Gastroesophageal sphincter (tissue), 3 donors: ENCODE data around the gene MTG2.

Source experiments
- EP300 ChIP-seq: sonication (generic); formaldehyde crosslinking; IDR thresholded peaks from one replicate; pipeline ENCODE4 v1.6.1; 2017; ENCODE audit warnings: antibody characterized with exemption, mild to moderate bottlenecking
- POLR2A ChIP-seq, 2 donors: fragments of 450-650 bp; IDR thresholded peaks; one replicate each; pipeline ENCODE4 v1.6.1; 2017; ENCODE audit warnings: antibody characterized with exemption in 2 of 2, mild to moderate bottlenecking in 2 of 2, moderate library complexity in 1 of 2
- POLR2AphosphoS5 ChIP-seq: sonication (generic); formaldehyde crosslinking; IDR thresholded peaks from one replicate; pipeline ENCODE4 v1.6.1; 2017; ENCODE audit warnings: antibody characterized with exemption
- TF ChIP-seq, protein P1 (sequence below), 4 experiments: fragments of 200-600 bp in 2 of 4; fragments of 450-650 bp in 2 of 4; sonication (generic) in 1 of 4; IDR thresholded peaks; one replicate each; pipeline ENCODE4 v1.5.1; 2017 to 2019; ENCODE audit warnings: antibody characterized with exemption in 4 of 4, mild to moderate bottlenecking in 2 of 4, moderate library complexity in 2 of 4

DNA sequence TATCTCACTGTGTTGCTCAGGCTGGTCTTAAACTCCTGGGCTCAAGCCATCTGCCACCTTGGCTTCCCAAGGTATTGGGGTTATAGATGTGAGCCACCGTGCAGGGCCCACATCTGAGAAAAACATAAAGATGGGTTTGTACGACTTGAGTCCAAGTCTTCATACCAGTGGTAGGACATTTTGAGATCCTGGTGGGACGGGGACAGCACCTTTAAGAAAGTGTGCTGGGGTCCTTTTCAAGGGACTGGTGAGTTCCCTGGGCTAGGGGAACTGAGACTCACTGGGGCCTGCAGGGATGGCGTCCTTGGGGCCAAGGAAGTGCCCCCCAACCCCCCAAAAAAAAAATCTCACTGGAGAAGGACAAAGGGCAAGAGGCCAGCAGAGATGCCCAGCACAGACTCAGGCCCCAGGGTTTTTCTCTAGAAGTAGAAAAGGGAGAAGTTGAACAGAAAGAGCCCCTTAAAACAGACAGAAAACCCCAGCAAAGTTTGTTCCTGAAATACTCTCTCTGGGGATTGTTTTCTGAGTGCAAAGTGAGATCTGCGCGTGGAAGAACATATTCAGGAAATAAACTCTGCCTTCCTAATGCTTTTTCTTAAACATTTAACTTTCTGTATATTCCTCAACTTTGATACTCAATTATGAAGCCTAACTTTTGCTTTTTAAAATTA is 66.2 kb downstream of the MTG2 start:
- no peak for TF ChIP-seq POLR2A (IDR thresholded peaks at IDR 0.05)
- TF ChIP-seq, protein P1, sequence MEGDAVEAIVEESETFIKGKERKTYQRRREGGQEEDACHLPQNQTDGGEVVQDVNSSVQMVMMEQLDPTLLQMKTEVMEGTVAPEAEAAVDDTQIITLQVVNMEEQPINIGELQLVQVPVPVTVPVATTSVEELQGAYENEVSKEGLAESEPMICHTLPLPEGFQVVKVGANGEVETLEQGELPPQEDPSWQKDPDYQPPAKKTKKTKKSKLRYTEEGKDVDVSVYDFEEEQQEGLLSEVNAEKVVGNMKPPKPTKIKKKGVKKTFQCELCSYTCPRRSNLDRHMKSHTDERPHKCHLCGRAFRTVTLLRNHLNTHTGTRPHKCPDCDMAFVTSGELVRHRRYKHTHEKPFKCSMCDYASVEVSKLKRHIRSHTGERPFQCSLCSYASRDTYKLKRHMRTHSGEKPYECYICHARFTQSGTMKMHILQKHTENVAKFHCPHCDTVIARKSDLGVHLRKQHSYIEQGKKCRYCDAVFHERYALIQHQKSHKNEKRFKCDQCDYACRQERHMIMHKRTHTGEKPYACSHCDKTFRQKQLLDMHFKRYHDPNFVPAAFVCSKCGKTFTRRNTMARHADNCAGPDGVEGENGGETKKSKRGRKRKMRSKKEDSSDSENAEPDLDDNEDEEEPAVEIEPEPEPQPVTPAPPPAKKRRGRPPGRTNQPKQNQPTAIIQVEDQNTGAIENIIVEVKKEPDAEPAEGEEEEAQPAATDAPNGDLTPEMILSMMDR (IDR thresholded peaks at IDR 0.05) = no peak
- no peak for TF ChIP-seq EP300
- TF ChIP-seq POLR2AphosphoS5 = no peak
